CD4-positive, alpha-beta T cell treated with Interleukin-10 for 1 hour (primary cell): ENCODE results near the gene ETNK1.
"Not testable (repeated sequence)": the region's sequence is repeated elsewhere in the genome, so short reads cannot be mapped to it uniquely, and the experiment has no call there.

ENCODE experiments used
- DNase-seq: peaks from one replicate; pipeline ENCODE4 v3.0.0-alpha.2; 2020

Gene ETNK1

GRCh38 chr12:22692467-22692866, 67.5 kb downstream of the ETNK1 start:
- not testable (repeated sequence) for DNase-seq

- no peak for DNase-seq
Observed at GRCh38 chr12:22692964-22693555, 68.1 kb downstream of the ETNK1 start.

GRCh38 chr12:22698576-22698975, 73.6 kb downstream of the ETNK1 start:
- no peak for DNase-seq

- not testable (repeated sequence) for DNase-seq
Observed at GRCh38 chr12:22699705-22700104, 74.7 kb downstream of the ETNK1 start.

GRCh38 chr12:22700106-22700505, 75.1 kb downstream of the ETNK1 start:
- DNase-seq = no peak

GRCh38 chr12:22701216-22701809, 76.3 kb downstream of the ETNK1 start:
- not testable (repeated sequence) for DNase-seq

GRCh38 chr12:22702690-22703089, 77.7 kb downstream of the ETNK1 start:
- no peak for DNase-seq

GRCh38 chr12:22709292-22709691, 84.3 kb downstream of the ETNK1 start:
- no peak for DNase-seq

- DNase-seq = no peak
Observed at GRCh38 chr12:22712083-22712482, 87.1 kb downstream of the ETNK1 start.

GRCh38 chr12:22715254-22715653, 90.3 kb downstream of the ETNK1 start:
- DNase-seq = no peak

- no peak for DNase-seq
Observed at GRCh38 chr12:22719745-22720144, 94.8 kb downstream of the ETNK1 start.

GRCh38 chr12:22722081-22722480, 97.1 kb downstream of the ETNK1 start:
- no peak for DNase-seq

- DNase-seq = no peak
Observed at GRCh38 chr12:22722779-22723178, 97.8 kb downstream of the ETNK1 start.

- no peak for DNase-seq
Observed at GRCh38 chr12:22728987-22729386, 104.0 kb downstream of the ETNK1 start.

GRCh38 chr12:22729431-22729956, 104.5 kb downstream of the ETNK1 start:
- DNase-seq = no peak

- no peak for DNase-seq
Observed at GRCh38 chr12:22729957-22730443, 105.0 kb downstream of the ETNK1 start.

- no peak for DNase-seq
Observed at GRCh38 chr12:22731236-22731635, 106.3 kb downstream of the ETNK1 start.

- DNase-seq = no peak
Observed at GRCh38 chr12:22733756-22734155, 108.8 kb downstream of the ETNK1 start.

GRCh38 chr12:22738945-22739344, 114.0 kb downstream of the ETNK1 start:
- no peak for DNase-seq
